HFFc6 (cell line): Measurements from ENCODE around the gene DFFB. TPM values are rescaled to one million over a fixed set of nuclear protein-coding genes. Genes with fewer than 3 reads are reported as not detected.
A peak's percentile ranks its signal among the peaks of the same experiment; 100 is the strongest.
"Not testable (repeated sequence)": the region's sequence is repeated elsewhere in the genome, so short reads cannot be mapped to it uniquely, and the experiment has no call there.

Experiments used
- DNase-seq: peaks from one replicate; pipeline ENCODE4 v3.0.0-alpha.2; 2018
- H3K27ac Mint-ChIP-seq: 2 replicates; pipeline ENCODE4 v1.8.0; 2020; ENCODE audit warnings: mild to moderate bottlenecking, mixed read lengths
- H3K27me3 Mint-ChIP-seq: 2 replicates; pipeline ENCODE4 v1.8.0; 2021; ENCODE audit warnings: mild to moderate bottlenecking, moderate library complexity, mixed read lengths; ENCODE audit not compliant: insufficient read depth
- H3K36me3 Mint-ChIP-seq: 2 replicates; pipeline ENCODE4 v1.8.0; 2021; ENCODE audit warnings: low read depth, mixed read lengths
- H3K4me1 Mint-ChIP-seq: 2 replicates; pipeline ENCODE4 v1.8.0; 2020; ENCODE audit warnings: low read depth, mixed read lengths
- H3K4me3 Mint-ChIP-seq: 2 replicates; pipeline ENCODE4 v1.8.0; 2020; ENCODE audit warnings: mild to moderate bottlenecking, moderate library complexity, mixed read lengths
- H3K9me3 Mint-ChIP-seq: 2 replicates; pipeline ENCODE4 v1.8.0; 2020; ENCODE audit warnings: mild to moderate bottlenecking, mixed read lengths
- CTCF ChIP-seq: fragments of 200-600 bp; sonication (generic); IDR thresholded peaks from 2 replicates; pipeline ENCODE4 v1.5.0; 2021; ENCODE audit warnings: antibody characterized with exemption, mild to moderate bottlenecking
- long read RNA-seq: library from polyadenylated mRNA; unstranded; transcript quantifications from one replicate; pipeline ENCODE4 v2.0.0, GENCODE V29; 2019
- total RNA-seq, 6 experiments: library from RNA; stranded (reverse); fragmentation: NEBNext Ultra II Directional; extraction: Animal tissue kit (Norgen Biotek cat#: 25700); gene quantifications; 2 replicates in 1 of 6; 3 replicates in 5 of 6; pipeline ENCODE4 v1.2.3, GENCODE V29; 2021

DFFB gene
- total RNA-seq: 1 to 10 TPM; 4.5 to 5.8 (median 5.2) TPM
- long read RNA-seq, partial matches to known transcripts: 1 of 6 reads
- long read RNA-seq, other reads (novel, unspliced or antisense): 2 of 6 reads

- Mint-ChIP-seq H3K27me3 (peaks cover 1% of the 10 kb centered on the region; the same call in 1 of the 2 replicates), H3K4me3 (peak within 1 kb of the TSS; percentile 96), H3K27ac (peak within 1 kb of the TSS; percentile 64), H3K9me3 (no peaks in the 10 kb centered on the region), H3K36me3 (no peaks in the 10 kb centered on the region), H3K4me1 (peaks cover 34% of the 10 kb centered on the region)
- TF ChIP-seq CTCF: no peak
- DNase-seq: peak; percentile 73
Measured at GRCh38 chr1:3856923-3857790, at the start of gene DFFB, which contains the start of gene CEP104. DFFB (plus strand) TSS chr1:3857476; CDS start chr1:3857604, 128 bp downstream. CEP104 (minus strand) TSS chr1:3857211; CDS start chr1:3852407, 4,804 bp downstream.

GRCh38 chr1:3807769-3808168 is 49.5 kb upstream of the DFFB start:
- H3K27ac Mint-ChIP-seq: no peak overlapping the region
- no peak for DNase-seq
- H3K36me3 Mint-ChIP-seq: no peaks in the 10 kb centered on the region
- peaks cover 19% of the 10 kb centered on the region for H3K4me1 Mint-ChIP-seq
- no peak overlapping the region for H3K4me3 Mint-ChIP-seq
- peaks cover 19% of the 10 kb centered on the region for H3K9me3 Mint-ChIP-seq
- TF ChIP-seq CTCF: no peak
- peaks cover 6% of the 10 kb centered on the region; the same call in 1 of the 2 replicates for H3K27me3 Mint-ChIP-seq

- no peak for TF ChIP-seq CTCF
- no peaks in the 10 kb centered on the region for H3K27me3 Mint-ChIP-seq
- no peak overlapping the region for H3K4me3 Mint-ChIP-seq
- peaks cover 6% of the 10 kb centered on the region for H3K4me1 Mint-ChIP-seq
- no peaks in the 10 kb centered on the region for H3K36me3 Mint-ChIP-seq
- no peak overlapping the region for H3K27ac Mint-ChIP-seq
- peaks cover 19% of the 10 kb centered on the region for H3K9me3 Mint-ChIP-seq
- no peak for DNase-seq
Measured at GRCh38 chr1:3809680-3810079, 47.6 kb upstream of the DFFB start.

GRCh38 chr1:3810149-3810761 is 47.0 kb upstream of the DFFB start:
- not testable (repeated sequence) for H3K36me3 Mint-ChIP-seq, DNase-seq, H3K4me1 Mint-ChIP-seq, H3K4me3 Mint-ChIP-seq, H3K27me3 Mint-ChIP-seq, H3K27ac Mint-ChIP-seq
- peaks cover 19% of the 10 kb centered on the region for H3K9me3 Mint-ChIP-seq

GRCh38 chr1:3811595-3811911 is 45.7 kb upstream of the DFFB start:
- no peaks in the 10 kb centered on the region for H3K36me3 Mint-ChIP-seq
- no peak for DNase-seq
- H3K4me3 Mint-ChIP-seq: no peak overlapping the region
- peaks cover 6% of the 10 kb centered on the region for H3K4me1 Mint-ChIP-seq
- H3K27ac Mint-ChIP-seq: no peak overlapping the region
- TF ChIP-seq CTCF: no peak
- no peaks in the 10 kb centered on the region; the same call in 1 of the 2 replicates for H3K27me3 Mint-ChIP-seq
- H3K9me3 Mint-ChIP-seq: peaks cover 13% of the 10 kb centered on the region

- no peak for DNase-seq
- Mint-ChIP-seq H3K27ac (no peak overlapping the region), H3K4me1 (peaks cover 6% of the 10 kb centered on the region), H3K36me3 (no peaks in the 10 kb centered on the region), H3K27me3 (no peaks in the 10 kb centered on the region; the same call in 1 of the 2 replicates), H3K4me3 (no peak overlapping the region), H3K9me3 (no peaks in the 10 kb centered on the region)
- no peak for TF ChIP-seq CTCF
Measured at GRCh38 chr1:3814065-3814464, 43.2 kb upstream of the DFFB start.
